Right lobe of liver (tissue), 4 donors: ENCODE data around the gene ARFGEF3.

Experiments used
- CTCF ChIP-seq, 4 donors: fragments of 200-600 bp in 3 of 4; fragments of 450-650 bp in 1 of 4; IDR thresholded peaks; one replicate each; pipeline versions ENCODE4 v1.5.1 to v1.8.0; 2016 to 2022; ENCODE audit warnings: antibody characterized with exemption in 4 of 4, mild to moderate bottlenecking in 2 of 4
- POLR2A ChIP-seq: fragments of 450-650 bp; IDR thresholded peaks from one replicate; pipeline ENCODE4 v1.6.1; 2017; ENCODE audit warnings: antibody characterized with exemption, mild to moderate bottlenecking
- donor health status: DM: no; HTN: no; CAD: no.
- donor health status: DM: no; HTN: no; CAD: no.
- donor health status: DM: no; HTN: yes; CAD: no.

DNA sequence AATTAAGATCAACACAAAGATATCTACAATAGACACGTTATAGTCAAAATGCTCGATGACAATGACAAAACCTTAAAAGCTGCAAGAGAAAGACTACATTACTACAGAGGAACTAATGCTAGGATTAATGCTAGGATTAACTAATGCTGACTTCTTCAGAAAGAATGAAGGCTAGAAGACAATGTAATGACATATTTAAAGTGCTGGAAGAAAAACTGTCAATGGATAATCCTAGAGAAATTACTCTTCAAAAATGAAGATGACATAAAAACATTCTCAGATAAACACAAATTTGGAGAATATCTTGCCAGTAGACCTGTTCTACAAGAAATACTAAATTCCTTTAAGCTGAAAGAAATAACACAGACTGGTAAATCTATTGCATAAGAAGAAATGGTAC lies 140.8 kb downstream of the ARFGEF3 start:
- no peak for TF ChIP-seq CTCF (IDR thresholded peaks at IDR 0.05)
- no peak for TF ChIP-seq POLR2A
